Lower lobe of right lung (tissue), 2 donors: ENCODE measurements around the gene SNX10. TPM values are rescaled to one million over a fixed set of nuclear protein-coding genes. Genes with fewer than 3 reads are reported as not detected.
A peak's percentile ranks its signal among the peaks of the same experiment; 100 is the strongest.

Experiments
- ATAC-seq, 2 donors: fragments of 200-7000 bp; cut with Tn5 transposase; one replicate each; pipeline ENCODE4 v1.9.1; 2020 to 2022; ENCODE audit warnings: mild to moderate bottlenecking in 2 of 2, moderate library complexity in 2 of 2
- DNase-seq: peaks from one replicate; pipeline ENCODE4 v3.0.0-alpha.2; 2020
- H3K27ac ChIP-seq: fragments of 200-600 bp; one replicate; pipeline ENCODE4 v1.8.0; 2022
- H3K27me3 ChIP-seq: fragments of 200-600 bp; one replicate; pipeline ENCODE4 v1.8.0; 2022; ENCODE audit warnings: low read depth
- H3K36me3 ChIP-seq: fragments of 200-600 bp; one replicate; pipeline ENCODE4 v1.8.0; 2022; ENCODE audit warnings: mild to moderate bottlenecking
- H3K4me1 ChIP-seq: fragments of 200-600 bp; one replicate; pipeline ENCODE4 v1.8.0; 2022
- H3K4me3 ChIP-seq: fragments of 200-600 bp; one replicate; pipeline ENCODE4 v1.8.0; 2022; ENCODE audit warnings: mild to moderate bottlenecking
- H3K9me3 ChIP-seq: fragments of 200-600 bp; one replicate; pipeline ENCODE4 v1.8.0; 2022
- CTCF ChIP-seq: fragments of 200-600 bp; IDR thresholded peaks from one replicate; pipeline ENCODE4 v1.8.0; 2022; ENCODE audit warnings: antibody characterized with exemption, mild to moderate bottlenecking
- intact Hi-C: fragments of 100-400 bp; cut with DNase I; formaldehyde crosslinking; loops from one replicate; pipeline ENCODE4 v1.11.0; 2022
- total RNA-seq: library from RNA; stranded (reverse); fragmentation: NEBNext Ultra II Directional; extraction: Animal tissue kit (Norgen Biotek cat#: 25700); gene quantifications from one replicate; pipeline ENCODE4 v1.2.1, GENCODE V29; 2021
- donor health status: DM: no; HTN: yes; CAD: no; lungs with severe emphysema.

SNX10 gene
- total RNA-seq, 1 donor from 2014 or later: 85.1 TPM

GRCh38 chr7:26363465-26363864, 71.8 kb downstream of the SNX10 start:
- no peak for TF ChIP-seq CTCF
- no peak overlapping the region for H3K4me3 ChIP-seq
- no peak overlapping the region for H3K27ac ChIP-seq
- DNase-seq (no peak), ATAC-seq (no peak)
- H3K9me3 ChIP-seq: no peaks in the 10 kb centered on the region
- peaks cover 12% of the 10 kb centered on the region for H3K4me1 ChIP-seq
- peaks cover 4% of the 10 kb centered on the region for H3K36me3 ChIP-seq
- H3K27me3 ChIP-seq: no peaks in the 10 kb centered on the region
- intact Hi-C loops: loop anchor here (5.0 kb wide), 1 partner anchor 276 kb away; no protein-coding TSS in a partner anchor

GRCh38 chr7:26365077-26365900, 73.6 kb downstream of the SNX10 start:
- ATAC-seq: peak; percentile 83 to 89
- no peak overlapping the region for H3K4me3 ChIP-seq

GRCh38 chr7:26365901-26366275, 74.2 kb downstream of the SNX10 start:
- Histone ChIP-seq H3K4me3 (no peak overlapping the region), H3K4me1 (peaks cover 19% of the 10 kb centered on the region), H3K9me3 (no peaks in the 10 kb centered on the region), H3K36me3 (peaks cover 4% of the 10 kb centered on the region), H3K27me3 (no peaks in the 10 kb centered on the region), H3K27ac (no peak overlapping the region)
- intact Hi-C loops: loop anchor here (5.0 kb wide), 1 partner anchor 469 kb away; no protein-coding TSS in a partner anchor
- DNase-seq (no peak), ATAC-seq (no peak)
- TF ChIP-seq CTCF: no peak

More at GRCh38 chr7:26365077-26365900, 73.6 kb downstream of the SNX10 start:
- Histone ChIP-seq H3K36me3 (peaks cover 4% of the 10 kb centered on the region), H3K4me1 (peaks cover 14% of the 10 kb centered on the region), H3K9me3 (no peaks in the 10 kb centered on the region), H3K27me3 (no peaks in the 10 kb centered on the region), H3K27ac (no peak overlapping the region)
- DNase-seq: peak; percentile 51
- intact Hi-C loops: loop anchor here (5.0 kb wide), 1 partner anchor 468 kb away; no protein-coding TSS in a partner anchor
- peak; percentile 80 for TF ChIP-seq CTCF

- peaks cover 2% of the 10 kb centered on the region for H3K27me3 ChIP-seq
- no peak for DNase-seq
- no peak overlapping the region for H3K27ac ChIP-seq
Observed at GRCh38 chr7:26367219-26367711, 75.6 kb downstream of the SNX10 start.

DNA sequence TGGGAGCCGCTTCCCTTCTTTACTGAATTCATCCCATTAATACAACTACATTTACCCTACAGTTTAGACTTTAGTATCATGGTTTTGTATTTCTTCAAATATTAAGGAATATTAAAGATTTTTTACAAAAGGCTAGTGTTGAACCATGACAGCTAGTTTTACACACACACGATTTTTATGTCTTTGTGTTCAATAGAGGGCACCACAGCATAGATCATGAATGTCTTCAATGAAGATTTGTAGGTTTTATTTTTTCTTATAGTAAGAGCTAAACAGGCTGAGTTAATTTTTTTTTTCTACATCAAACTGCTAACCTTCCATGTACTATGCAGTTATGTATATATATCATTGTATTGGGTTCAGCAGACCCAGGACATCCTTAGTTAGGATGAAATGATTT, 76.9 kb downstream of the SNX10 start:
- H3K4me1 ChIP-seq: peaks cover 25% of the 10 kb centered on the region
- no peak overlapping the region for H3K27ac ChIP-seq
- no peak for DNase-seq
- no peaks in the 10 kb centered on the region for H3K9me3 ChIP-seq
- peaks cover 11% of the 10 kb centered on the region for H3K27me3 ChIP-seq
- H3K4me3 ChIP-seq: no peak overlapping the region
- ATAC-seq: no peak
- no peak for TF ChIP-seq CTCF
- intact Hi-C loops: loop anchor here (5.0 kb wide), 1 partner anchor 471 kb away; no protein-coding TSS in a partner anchor
- H3K36me3 ChIP-seq: peaks cover 4% of the 10 kb centered on the region

More at GRCh38 chr7:26367219-26367711, 75.6 kb downstream of the SNX10 start:
- H3K36me3 ChIP-seq: peaks cover 4% of the 10 kb centered on the region
- peaks cover 25% of the 10 kb centered on the region for H3K4me1 ChIP-seq
- no peak overlapping the region for H3K4me3 ChIP-seq
- TF ChIP-seq CTCF: no peak
- no peaks in the 10 kb centered on the region for H3K9me3 ChIP-seq
- ATAC-seq: peak in 1 of 2 donors; percentile 35
- intact Hi-C loops: loop anchor here (5.0 kb wide), 1 partner anchor 470 kb away; no protein-coding TSS in a partner anchor
